Glomerular visceral epithelial cell (primary cell): ENCODE data around the gene RSU1.
A peak's percentile ranks its signal among the peaks of the same experiment; 100 is the strongest.

Experiments used
- DNase-seq: peaks from one replicate; pipeline ENCODE4 v3.0.0-alpha.2; 2016; ENCODE audit errors: extremely low spot score

RSU1 gene

DNA sequence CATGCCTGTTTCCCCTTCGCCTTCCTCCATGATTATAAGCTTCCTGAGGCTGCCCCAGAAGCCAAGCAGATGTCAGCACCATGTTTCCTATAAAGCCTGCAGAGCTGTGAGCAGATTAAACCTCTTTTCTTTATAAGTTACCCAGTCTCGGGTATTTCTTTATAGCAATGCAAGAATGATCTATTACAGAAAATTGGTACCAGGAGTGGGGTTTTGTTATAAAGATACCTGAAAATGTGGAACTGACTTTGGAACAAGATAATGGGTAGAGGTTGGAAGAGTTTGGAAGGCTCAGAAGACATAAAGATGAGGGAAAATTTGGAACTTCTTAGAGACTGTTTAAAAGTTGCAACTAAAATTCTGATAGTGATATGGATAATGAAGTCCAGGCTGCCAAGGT is 4.8 kb upstream of the RSU1 start:
- no peak for DNase-seq

DNA sequence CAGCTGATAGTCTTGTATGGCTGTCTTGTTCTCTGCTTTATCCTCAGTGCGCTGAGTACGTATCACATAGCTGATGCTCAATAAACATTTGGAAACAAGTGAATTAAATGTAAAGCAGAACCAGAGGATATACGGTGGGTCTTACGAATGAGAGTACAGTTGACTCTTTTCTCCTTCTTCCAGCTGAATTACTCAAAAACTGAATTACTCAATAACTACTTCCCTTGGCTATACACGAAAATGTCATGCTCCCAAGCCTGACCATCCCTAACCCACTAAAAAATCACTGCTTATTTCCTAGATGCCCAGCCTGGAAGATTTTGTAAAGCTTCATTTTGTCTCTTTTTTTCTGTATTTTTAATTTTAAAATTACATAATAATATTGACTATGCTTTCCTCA is 3.2 kb upstream of the RSU1 start:
- no peak for DNase-seq

DNA sequence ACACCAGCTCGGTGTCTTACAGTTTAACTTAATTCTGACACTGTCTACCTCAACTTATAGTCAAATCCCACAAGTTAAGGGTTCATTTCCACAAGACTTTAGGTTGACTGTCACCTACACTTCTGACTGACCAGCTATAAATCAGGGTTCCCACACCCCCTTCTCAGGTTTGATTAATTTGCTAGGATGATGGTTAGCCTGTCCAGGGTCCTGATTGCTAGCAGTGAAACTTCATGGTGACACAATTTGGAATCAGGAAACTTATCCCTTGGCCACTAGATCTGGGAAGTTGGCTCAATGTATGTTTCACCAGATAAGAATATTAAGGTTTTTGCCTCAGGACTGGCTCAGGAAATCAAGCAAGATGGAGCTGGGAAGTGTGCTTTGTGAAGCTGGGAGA is 2.8 kb upstream of the RSU1 start:
- no peak for DNase-seq

DNA sequence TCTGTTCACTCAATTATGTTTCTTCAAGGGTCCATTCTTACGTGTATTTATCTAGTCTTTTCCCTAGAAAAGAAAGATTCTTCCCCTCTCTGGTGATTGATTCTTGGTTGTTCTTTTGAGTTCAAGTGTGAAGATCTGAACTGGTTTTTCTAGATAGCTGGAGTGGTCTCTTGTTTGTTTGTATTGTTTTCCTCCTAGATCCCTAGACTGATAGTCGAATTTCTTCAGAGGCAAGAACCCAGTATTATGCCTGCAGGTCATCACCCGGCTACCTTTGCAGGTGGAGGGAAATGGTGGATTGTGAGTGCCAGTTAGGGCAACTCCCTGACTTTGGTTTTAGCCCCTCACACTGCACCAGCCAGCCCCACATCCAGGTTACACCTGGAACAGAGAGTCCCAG is 2.2 kb upstream of the RSU1 start:
- DNase-seq, result no peak

DNA sequence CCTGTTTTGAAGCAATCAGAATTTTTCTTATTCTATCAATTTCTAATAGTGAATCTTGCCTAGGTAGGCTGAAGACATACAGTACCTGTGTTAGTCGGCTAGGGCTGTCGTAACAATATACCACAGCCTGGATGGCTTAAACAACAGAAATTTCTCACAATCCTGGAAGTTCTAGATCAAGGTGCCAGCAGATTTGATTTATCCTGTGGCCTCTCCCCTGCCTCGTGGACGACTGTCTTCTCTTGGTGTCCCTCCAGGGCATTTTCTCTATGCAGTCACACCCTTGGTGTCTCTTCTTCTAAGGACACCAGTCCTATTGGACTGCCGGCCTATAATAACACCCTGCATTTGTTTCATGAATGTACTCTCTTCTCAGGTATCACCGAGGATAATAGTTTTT is 1.8 kb upstream of the RSU1 start:
- no peak for DNase-seq

DNA sequence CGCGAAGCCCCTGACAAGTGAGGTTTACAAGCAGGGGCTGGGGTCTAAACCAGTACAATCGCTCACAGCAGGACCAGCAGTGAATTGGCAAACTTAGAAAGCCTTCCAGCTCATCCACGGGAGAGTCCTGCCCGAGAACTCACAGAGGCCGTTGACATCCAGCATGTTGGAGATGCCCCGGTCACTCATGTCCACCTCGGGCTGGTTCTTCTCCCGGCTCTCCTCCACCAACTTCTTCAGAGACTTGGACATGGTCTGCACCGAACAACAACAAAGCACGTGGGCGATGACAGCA is 447 bp downstream of the RSU1 start:
- DNase-seq, result no peak

DNA sequence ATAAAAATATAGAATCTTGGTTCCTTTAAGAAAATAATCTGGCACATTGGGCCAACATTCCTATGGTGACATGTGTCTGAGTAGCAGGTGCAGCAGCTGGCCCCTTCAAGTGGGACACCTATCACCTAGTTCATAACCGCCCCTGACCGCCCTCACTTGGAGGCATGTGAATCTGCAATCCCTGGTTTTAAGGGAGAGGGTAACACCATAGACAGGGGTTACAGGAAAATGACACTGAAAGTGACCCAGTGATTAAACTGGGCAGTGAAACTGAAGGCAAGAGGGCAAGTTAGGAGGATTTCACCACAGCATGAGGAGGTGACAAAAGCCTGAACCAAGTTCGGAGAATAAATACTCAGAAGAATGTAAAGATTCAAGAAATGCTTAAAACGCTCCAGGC is 1.1 kb downstream of the RSU1 start:
- DNase-seq, result no peak

DNA sequence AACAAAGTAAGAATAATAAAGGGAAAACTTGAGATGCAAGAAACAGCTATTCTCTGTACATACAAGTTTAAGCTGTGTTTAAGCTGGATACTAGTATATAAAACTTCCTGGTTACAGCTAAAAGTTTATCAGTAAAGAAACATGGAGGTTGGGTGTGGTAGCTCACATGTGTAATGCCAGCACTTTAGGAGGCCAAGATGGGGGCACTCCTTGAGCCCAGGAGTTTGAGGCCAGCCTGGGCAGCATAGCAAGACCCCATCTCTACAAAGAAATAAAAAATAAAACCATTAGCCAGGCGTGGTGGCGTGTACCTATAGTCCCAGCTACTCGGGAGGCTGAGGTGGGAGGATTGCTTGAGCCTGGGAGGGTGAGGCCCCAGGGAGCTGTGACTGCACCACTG is 3.2 kb downstream of the RSU1 start:
- DNase-seq, result no peak

DNA sequence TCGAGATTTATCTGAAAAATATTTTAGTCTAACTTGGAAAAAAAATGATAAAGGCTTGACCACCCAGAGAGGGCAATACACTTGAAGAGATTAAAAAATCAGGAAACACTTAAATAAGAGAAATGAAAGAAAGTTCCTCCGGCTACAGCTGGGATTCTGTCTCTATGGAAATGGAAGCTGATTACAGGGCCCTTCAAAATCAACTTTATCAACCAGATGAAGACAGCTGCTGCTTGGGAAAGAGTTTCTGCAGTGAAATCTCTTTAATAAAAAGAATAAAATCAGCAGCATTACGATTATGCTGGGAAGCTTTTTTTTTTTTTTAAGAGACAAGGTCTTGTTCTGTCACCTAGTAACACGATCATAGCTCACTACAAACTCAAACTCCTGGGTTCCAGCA is 4.5 kb downstream of the RSU1 start:
- no peak for DNase-seq

DNA sequence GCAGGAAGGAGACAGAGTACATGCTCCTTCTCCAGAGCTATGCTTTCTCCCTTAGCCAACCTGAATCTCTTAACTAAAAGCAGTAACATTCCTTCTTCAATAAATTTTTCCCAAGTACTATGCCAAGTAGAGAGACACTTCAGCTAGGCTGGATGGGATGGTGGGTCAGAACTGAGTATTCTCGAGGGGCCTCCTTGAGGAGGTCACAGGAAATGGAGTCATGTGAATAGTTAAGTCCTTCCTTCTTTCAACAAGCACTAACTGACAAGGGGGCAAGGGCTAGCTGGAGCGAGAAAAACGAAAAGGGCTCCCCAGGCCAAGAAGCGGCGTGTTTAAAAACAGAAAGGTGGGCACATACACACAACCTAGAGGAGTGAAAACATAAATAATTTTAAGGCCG is 5.5 kb downstream of the RSU1 start:
- no peak for DNase-seq

DNA sequence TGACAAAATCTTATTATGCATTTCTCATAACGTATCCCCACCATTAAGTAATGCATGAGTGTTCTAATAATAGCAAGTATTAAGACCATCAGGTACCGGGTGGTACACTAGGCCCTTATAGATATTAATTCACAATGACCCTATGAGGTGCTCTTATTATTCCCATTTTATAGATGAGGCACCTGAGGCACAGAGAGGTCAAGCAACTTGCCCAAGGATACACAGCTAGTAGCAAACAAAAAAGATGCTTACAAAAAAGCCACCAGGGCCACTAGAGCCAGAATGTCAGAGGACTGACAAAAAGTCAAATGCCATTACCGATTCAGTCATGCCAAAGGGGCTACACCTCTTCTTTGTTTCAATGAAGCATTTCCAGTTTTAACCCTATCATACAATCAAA is 5.9 kb downstream of the RSU1 start:
- DNase-seq, result no peak

DNA sequence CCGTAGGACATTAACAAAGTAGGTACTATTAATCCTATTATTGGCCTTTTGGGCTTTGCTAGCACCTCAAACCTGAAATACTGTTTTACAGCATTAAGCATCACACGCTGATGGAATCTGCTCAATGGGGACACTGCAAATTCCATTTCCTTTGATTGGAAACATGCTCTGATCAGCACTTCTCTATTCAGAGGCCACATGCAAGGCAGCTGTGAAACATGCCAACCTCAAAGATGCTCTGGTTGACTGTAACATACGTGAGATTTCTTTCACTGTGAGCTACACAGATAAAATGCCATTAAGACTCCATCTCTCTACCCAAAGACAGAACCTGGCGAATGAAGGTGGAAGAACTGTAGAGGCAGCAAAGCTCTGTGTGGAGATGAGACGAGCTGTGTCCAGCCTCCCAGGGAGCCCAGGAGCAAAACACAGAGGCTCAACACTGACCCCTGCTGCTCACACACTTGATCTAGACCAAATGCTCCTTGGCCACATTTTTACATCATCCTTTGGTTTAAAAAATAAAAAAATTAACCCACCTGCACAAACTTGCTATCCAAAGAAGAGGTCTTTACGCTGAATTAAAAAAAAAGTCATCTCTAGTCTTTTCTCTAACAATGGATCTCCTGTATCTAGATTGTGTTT is 8.0 kb downstream of the RSU1 start:
- peak; percentile 11 for DNase-seq

DNA sequence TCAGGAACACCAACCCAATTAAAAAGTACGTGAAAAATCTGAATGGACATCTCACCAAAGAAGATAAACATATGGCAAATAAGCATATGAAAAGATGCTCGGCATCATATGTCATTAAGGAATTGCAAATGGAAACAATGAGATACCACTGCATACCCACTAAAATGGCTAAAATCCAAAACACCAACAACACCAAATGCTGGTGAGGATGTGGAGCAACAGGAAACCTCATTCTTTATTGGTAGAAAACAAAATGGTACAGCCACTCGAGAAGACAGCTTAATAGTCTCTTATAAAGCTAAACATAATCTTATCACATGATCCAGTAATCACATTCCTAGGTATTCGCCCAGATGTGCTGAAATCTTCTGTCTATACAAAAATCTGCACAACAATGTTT is 13.1 kb downstream of the RSU1 start:
- DNase-seq, result no peak

DNA sequence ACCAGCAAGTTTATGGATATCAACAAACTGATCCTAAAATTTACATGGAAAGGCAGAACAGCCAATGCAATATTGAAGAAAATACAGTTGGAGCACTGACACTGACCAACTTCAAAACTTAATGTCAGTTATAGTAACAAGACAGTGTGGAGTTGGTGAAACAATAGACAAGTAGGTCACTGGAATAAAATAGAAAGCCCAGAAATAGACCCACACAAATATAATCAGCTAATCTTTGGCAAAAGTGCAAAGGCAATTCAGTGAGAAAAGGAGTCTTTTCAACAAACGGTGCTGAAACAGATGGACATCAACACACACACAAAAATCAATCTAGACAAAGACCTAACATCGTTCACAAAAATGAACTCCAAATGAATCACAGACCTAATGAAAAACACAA is 13.8 kb downstream of the RSU1 start:
- no peak for DNase-seq

DNA sequence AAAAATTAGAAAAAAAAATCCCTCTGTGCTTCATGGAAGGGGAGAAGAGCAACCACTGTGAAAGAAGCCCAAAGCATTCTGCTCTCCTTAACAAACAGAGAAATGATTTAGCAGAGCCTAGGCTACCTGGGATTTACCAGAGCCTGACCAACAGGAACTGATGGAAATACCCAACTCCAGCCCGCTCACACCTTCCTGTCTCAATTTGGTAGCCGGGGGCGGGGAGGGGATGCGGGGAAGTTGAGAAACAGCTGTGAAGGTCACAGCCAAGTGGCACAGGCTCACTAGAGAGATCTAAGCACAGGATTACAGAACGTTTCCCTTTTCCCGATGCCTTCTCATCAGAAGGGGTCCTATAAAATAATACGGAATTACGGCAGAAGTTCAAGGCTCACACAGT is 17.6 kb downstream of the RSU1 start:
- DNase-seq, result no peak

DNA sequence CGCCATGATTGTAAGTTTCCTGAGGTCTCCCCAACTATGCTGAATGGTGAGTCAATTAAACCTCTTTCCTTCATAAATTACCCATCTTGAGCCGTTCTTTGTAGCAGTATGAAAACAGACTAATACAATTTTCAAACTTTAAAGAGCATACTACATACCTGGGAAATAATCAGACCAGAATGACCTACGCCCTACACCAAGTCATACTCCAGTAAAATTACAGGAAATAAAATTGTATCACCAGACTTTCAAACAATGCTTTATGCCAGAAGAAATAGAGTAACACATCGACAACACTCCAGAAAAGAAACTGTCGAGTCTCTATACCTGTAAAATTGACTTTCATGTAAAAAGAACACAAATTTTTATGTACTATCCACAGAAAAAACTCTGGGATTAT is 18.7 kb downstream of the RSU1 start:
- DNase-seq, result no peak

DNA sequence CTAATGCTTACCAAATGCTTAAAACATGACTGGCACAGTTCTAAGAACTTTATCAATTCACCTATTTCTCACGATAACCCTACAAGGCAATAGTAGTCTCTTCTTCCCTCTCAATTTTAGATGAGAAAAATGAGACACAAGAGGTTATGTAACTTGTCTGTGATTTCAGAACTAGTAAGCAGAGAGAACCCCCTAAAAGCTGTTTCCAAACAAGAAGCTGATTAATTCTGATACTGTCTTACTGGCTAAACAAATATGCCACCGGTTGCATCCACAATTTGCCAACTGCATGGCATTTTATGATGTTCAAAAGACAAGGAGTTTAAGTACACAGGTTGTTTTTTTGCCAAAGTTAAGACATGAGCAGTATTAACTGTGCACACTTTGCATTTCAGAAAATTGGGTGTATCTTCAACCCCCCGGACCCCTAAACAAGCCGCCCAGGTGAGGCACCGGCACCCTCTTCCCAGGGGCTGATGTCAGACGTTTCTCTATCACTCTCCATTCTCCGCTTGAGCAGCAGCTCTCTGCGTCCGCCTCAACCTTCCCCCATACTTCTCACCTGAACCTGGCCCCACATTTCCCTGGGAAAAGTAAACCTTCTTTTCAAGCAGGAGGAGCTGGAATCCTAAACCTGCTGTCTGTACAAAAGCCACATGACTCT is 21.7 kb downstream of the RSU1 start:
- no peak for DNase-seq

DNA sequence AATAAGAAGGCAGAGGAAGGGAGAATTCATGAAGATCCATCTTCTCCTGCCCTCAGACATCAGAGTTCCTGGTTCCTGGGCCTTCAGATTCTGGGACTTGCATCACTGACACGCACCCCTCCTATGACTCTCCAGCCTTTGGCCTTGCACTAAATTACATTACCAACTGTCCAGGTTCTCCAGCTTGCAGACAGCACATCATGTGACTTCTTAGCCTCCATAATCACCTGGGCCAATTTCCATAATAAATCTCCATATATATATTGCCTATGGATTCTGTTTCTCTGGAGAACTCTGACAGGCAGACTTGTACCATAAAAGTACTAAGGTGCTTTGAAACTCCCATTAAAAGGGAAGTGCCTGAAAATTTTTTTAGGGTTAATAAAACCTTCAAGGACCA is 23.2 kb downstream of the RSU1 start:
- DNase-seq, result no peak

DNA sequence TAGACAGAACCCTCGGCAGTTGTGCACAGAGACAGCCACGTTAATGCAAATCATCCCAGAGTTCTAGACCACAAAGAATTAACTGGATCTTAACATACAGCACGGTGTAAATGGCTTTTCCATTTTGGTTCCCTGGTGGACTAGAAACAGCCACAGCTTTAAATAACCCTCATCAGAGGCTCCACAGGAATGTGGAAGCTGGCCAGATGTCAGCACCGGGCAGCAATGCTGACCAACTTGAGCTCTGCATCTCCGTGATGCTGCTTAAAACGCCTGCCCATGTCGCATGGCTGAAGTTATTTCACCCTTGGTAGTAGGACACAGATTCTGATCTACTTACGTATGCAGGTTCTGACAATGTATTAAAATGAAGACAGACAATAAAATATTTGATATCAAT is 24.5 kb downstream of the RSU1 start:
- no peak for DNase-seq

DNA sequence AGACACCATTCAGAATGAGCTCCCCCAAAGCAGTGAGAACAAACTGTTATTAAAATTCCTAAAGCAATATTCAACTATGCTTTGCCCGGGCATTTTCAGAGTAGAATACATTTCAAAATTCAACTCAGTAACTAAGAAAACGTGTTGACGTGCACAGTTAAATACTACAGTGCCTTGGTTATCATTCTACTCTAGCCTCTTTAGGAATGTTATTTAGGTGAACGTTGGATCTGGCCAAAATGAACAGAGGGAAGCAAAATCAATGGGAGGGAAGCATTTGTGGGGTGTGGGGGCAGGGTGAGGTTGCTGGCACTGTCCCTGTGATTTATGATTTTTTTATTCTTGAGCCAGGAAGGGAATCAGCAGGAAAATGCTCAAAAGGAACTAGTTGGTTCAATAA is 27.5 kb downstream of the RSU1 start:
- no peak for DNase-seq

DNA sequence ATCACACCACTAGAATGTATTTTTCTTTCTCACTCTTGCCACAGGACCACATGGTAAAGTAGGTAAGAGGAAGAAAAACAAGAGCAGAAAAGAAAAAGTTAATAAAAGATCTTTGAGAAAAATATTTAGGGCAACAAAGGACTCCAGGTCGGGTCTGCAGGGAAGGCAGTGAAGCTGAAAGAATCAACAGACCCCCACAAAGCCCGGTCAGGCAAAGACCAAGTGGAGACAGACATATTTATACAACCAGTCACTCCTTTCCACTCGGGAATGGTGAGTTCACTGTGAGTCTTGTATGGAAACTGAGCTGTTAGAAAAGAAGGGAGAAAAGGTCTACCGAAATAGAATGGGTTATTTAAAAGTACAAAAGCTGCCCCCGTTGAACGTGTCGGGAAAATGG is 28.0 kb downstream of the RSU1 start:
- no peak for DNase-seq

DNA sequence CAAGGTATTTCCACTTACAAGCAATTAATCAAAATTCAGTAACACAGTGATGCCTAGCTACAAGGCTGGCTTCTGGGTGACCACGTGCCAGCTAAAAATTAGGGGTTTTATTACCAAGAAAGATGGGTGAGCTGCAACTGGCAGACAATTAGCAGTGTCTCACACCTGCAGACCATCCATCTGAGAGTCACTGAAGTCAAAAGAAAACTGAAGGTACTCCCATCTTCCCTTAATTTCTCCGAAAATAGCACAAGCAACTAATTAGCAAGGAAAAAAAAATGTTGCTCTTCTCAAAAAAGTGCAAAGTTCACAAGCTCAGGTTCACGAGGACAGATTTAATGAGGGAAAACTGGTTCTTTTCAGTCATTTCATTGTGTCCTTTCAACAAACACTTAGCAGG is 28.4 kb downstream of the RSU1 start:
- DNase-seq, result no peak

DNA sequence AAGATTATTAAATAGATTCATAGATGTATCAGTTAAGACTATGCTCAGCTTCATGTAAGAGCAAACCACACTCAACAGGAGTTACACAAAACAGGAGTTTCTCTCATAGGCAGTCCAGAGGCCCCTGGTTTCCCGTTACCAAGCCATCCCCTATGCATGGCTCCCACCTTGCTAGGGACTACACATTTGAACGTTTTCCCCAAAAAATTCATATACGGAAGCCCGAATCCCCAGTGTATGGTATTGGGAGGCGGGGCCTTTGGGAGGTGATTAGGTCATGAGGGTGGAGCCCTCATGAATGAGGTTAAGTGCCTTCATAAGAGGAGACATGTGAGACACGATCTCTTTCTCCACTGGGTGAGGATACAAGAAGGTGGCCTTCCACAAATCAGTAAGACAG is 29.1 kb downstream of the RSU1 start:
- DNase-seq, result no peak

DNA sequence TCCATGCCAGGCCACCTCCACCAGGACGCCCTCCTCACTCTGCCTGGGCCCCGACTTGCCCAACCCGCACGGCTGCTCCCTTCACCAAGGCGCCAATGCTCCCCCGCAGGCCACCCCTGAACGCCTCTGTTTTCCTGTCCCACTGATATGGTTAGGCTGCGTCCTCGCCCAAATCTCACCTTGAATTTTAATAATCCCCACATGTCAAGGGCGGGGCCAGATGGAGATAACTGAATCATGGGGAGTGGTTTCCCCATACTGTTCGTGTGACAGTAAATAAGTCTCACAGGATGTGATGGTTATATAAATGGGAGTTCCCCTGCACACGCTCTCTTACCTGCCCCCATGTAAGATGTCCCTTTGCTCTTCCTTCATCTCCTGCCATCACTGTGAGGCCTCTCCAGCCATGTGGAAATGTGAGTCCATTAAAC is 29.8 kb downstream of the RSU1 start:
- DNase-seq, result no peak
